ENCODE data around the gene PPIB. TPM values are rescaled to one million over a fixed set of nuclear protein-coding genes. Genes with fewer than 3 reads are reported as not detected.
A peak's percentile ranks its signal among the peaks of the same experiment; 100 is the strongest.

PPIB gene
- total and polyA plus RNA-seq, 9 of the 15 experiments (the other 6 are each of a cell fraction or from before 2014, with no cell fraction given): 306 to 746 (median 439) TPM

- FAIRE-seq: peak; percentile 35
- intact Hi-C loops (cut with micrococcal nuclease) (no loop called here), in situ Hi-C loops (cut with MboI) (no loop called here)
- ATAC-seq: peak; percentile 24
- peaks cover 39 to 62% of the 10 kb centered on the region in 2 experiments for H3K4me1 ChIP-seq (replicated peaks in 1 of 2; ENCODE audit: control insufficient read depth in 2 of 2, insufficient read depth in 2 of 2, low read length in 2 of 2)
- peak overlapping the region in 1 of 2 experiments; percentile 65; a peak in 2 of 4 replicates for H3K9ac ChIP-seq (ENCODE audit: insufficient read depth in 1 of 2, low read depth in 2 of 2, low read length in 2 of 2)
- H3K4me2 ChIP-seq (ENCODE audit: insufficient read depth, low read length): no peak overlapping the region
- H3K9me3 ChIP-seq (replicated peaks; ENCODE audit: control insufficient read depth, insufficient read depth, low read depth, low read length): no peaks in the 10 kb centered on the region
- H2AFZ ChIP-seq (ENCODE audit: low read depth, low read length): no peak overlapping the region
- H3K27ac ChIP-seq (ENCODE audit: extremely low read depth, low read depth, low read length): no peak overlapping the region
- no peak for TF ChIP-seq SIRT6 (IDR thresholded peaks at IDR 0.05; ENCODE audit: low read depth, low read length)
- TF ChIP-seq SUPT5H (IDR thresholded peaks at IDR 0.05): peak; percentile 27; the same call in 1 of the 2 replicates
- TF ChIP-seq ZSCAN32 (CRISPR knock-in tag; IDR thresholded peaks at IDR 0.05): no peak
- peak; percentile 8; the same call in 1 of the 2 replicates for TF ChIP-seq POLR2G (IDR thresholded peaks at IDR 0.05; ENCODE audit: low read depth, low read length)
- no peak for TF ChIP-seq ZNF124 (CRISPR knock-in tag; IDR thresholded peaks at IDR 0.05)
- 0 out of 4 replicates have a peak, but pooled peaks of 1 of the 2 experiments have one; percentile 44 for TF ChIP-seq SIN3A (IDR thresholded peaks at IDR 0.05; ENCODE audit: borderline replicate concordance in 2 of 2, control insufficient read depth in 1 of 2, low read depth in 2 of 2, low read length in 2 of 2)
- TF ChIP-seq POLR2AphosphoS2 (IDR thresholded peaks at IDR 0.05; ENCODE audit: low read length): no peak; the same call in 1 of the 2 replicates
- TF ChIP-seq ZNF518B (CRISPR knock-in tag; IDR thresholded peaks at IDR 0.05): no peak
- no peak for TF ChIP-seq CBX1 (IDR thresholded peaks at IDR 0.05; ENCODE audit: low read depth)
- TF ChIP-seq CTCF (IDR thresholded peaks at IDR 0.05 in 2 of 3, conservative IDR thresholded peaks at IDR 0.05 in 1 of 3; ENCODE audit: insufficient read depth in 2 of 3, low read depth in 1 of 3, low read length in 3 of 3): 0 out of 6 replicates have a peak, but pooled peaks of 1 of the 3 experiments have one; percentile 3
- peak; percentile 12; the same call in 1 of the 2 replicates for TF ChIP-seq TFAP4 (CRISPR knock-in tag; IDR thresholded peaks at IDR 0.05; ENCODE audit: borderline replicate concordance)
- no peak for TF ChIP-seq ZBTB34 (CRISPR knock-in tag; IDR thresholded peaks at IDR 0.05)
- CTCF ChIA-PET (ENCODE audit: low intra/inter-chr PET ratio): no interaction called here
- peaks cover 32% of the 10 kb centered on the region for H3K36me3 ChIP-seq (ENCODE audit: control insufficient read depth, insufficient read depth, low read length)
- POLR2A ChIA-PET: interaction anchor here (1.1 to 6.1 kb wide), 2 partner anchors 9 to 12 kb away, joined by 5 to 34 read pairs; no protein-coding TSS in a partner anchor
- no peaks in the 10 kb centered on the region for H3K27me3 ChIP-seq (ENCODE audit: control insufficient read depth in 2 of 2, insufficient read depth in 2 of 2, low read length in 2 of 2)
- no peak overlapping the region for H3K4me3 ChIP-seq
- H4K20me1 ChIP-seq (replicated peaks; ENCODE audit: control insufficient read depth, insufficient read depth, low read length): peaks cover 15% of the 10 kb centered on the region; the same call in 1 of the 2 replicates
- H3K79me2 ChIP-seq (ENCODE audit: control insufficient read depth, insufficient read depth, low read length): no peaks in the 10 kb centered on the region
- BruUV-seq (replicated peaks): no TSS peak
- H3K9me1 ChIP-seq (ENCODE audit: control insufficient read depth, insufficient read depth, low read length): no peaks in the 10 kb centered on the region
- DNase-seq (ENCODE audit: extremely low read depth in 1 of 4, low spot score in 3 of 4): peak in 1 of 4 experiments; percentile 48
- WGBS (ENCODE audit: insufficient coverage, low coverage, missing lambda C conversion rate): 84% methylated on average over 14 of the region's 14 CpGs
Observed at GRCh38 chr15:64144565-64145281, 18.1 kb downstream of the PPIB start.

Data from K562 (cell line).